HCT116 (cell line): ENCODE data around the gene MTFR1L.

Experiments
- ATF3 ChIP-seq: IDR thresholded peaks from 2 replicates; pipeline ENCODE4 v1.6.1; 2012
- CTCF ChIP-seq, 3 experiments: fragments of 200-600 bp in 1 of 3; sonication (generic) in 1 of 3; IDR thresholded peaks in 2 of 3; conservative IDR thresholded peaks in 1 of 3; 2 replicates each; pipeline ENCODE4 v1.5.1; 2012 to 2017; ENCODE audit warnings: low read depth in 2 of 3, low read length in 2 of 3, antibody characterized with exemption in 1 of 3, borderline replicate concordance in 1 of 3, control low read depth in 1 of 3, mild to moderate bottlenecking in 1 of 3, mixed read lengths in 1 of 3, mixed run types in 1 of 3, moderate library complexity in 1 of 3; ENCODE audit not compliant: insufficient read depth in 1 of 3
- JUND ChIP-seq: IDR thresholded peaks from 2 replicates; pipeline ENCODE4 v1.6.1; 2012
- POLR2A ChIP-seq: IDR thresholded peaks from 2 replicates; pipeline ENCODE4 v1.7.0; 2011; ENCODE audit warnings: borderline replicate concordance; ENCODE audit not compliant: insufficient read depth, insufficient read length; ENCODE audit errors: extremely low read depth
- RAD21 ChIP-seq: IDR thresholded peaks from 2 replicates; pipeline ENCODE4 v1.6.1; 2012; ENCODE audit warnings: low read depth, mild to moderate bottlenecking
- REST ChIP-seq: IDR thresholded peaks from 2 replicates; pipeline ENCODE4 v1.6.1; 2012; ENCODE audit warnings: low read depth
- ZFX ChIP-seq: fragments of 450-650 bp; IDR thresholded peaks from 2 replicates; pipeline ENCODE4 v1.6.1; 2017
- ZNF274 ChIP-seq: fragments of 200-500 bp; sonication (Bioruptor generic); IDR thresholded peaks from 2 replicates; pipeline ENCODE4 v1.6.1; 2014; ENCODE audit warnings: mild to moderate bottlenecking, low read depth, low read length, inconsistent platforms

- TF ChIP-seq ATF3 = no peak
- TF ChIP-seq CTCF (IDR thresholded peaks at IDR 0.05 in 2 of 3, conservative IDR thresholded peaks at IDR 0.05 in 1 of 3; ENCODE audit: borderline replicate concordance in 1 of 3, insufficient read depth in 1 of 3, low read depth in 2 of 3, low read length in 2 of 3) = no peak
- no peak for TF ChIP-seq RAD21
- no peak for TF ChIP-seq POLR2A
- TF ChIP-seq REST = no peak
- no peak for TF ChIP-seq ZFX
- no peak for TF ChIP-seq ZNF274
- TF ChIP-seq JUND = no peak
These were observed 13.4 kb downstream of the MTFR1L start for GRCh38 chr1:25833158-25833557.
